Left kidney (tissue), 2 donors: ENCODE data around the gene NDUFS1. TPM values are rescaled to one million over a fixed set of nuclear protein-coding genes. Genes with fewer than 3 reads are reported as not detected.

Source experiments
- DNase-seq: peaks from one replicate; pipeline ENCODE4 v3.0.0-alpha.2; 2013
- polyA plus RNA-seq: library from polyadenylated mRNA; unstranded; fragments of 120-200 nt; gene quantifications from one replicate; pipeline ENCODE4 v1.2.1, GENCODE V29; 2013; ENCODE audit not compliant: insufficient read length

The NDUFS1 gene
- polyA plus RNA-seq, 1 donor = 96.3 TPM

GRCh38 chr2:206068207-206068606 lies 91.0 kb downstream of the NDUFS1 start:
- DNase-seq = no peak

Other genes starting within 250 kb of the NDUFS1 start
- gene INO80D, start 73.3 kb downstream of the NDUFS1 start, polyA plus RNA-seq = 12.3 TPM
- 595 TPM for gene EEF1B2, start 451 bp upstream of the NDUFS1 start, polyA plus RNA-seq
- gene ZDBF2, start 115.2 kb upstream of the NDUFS1 start, polyA plus RNA-seq = 14.3 TPM